HG02938 (cell line): ENCODE data around the gene VAT1L.

Source experiments
- ATAC-seq: cut with Tn5 transposase; IDR thresholded peaks from one replicate; pipeline ENCODE4 v1.9.1; 2021; ENCODE audit warnings: mild to moderate bottlenecking, moderate library complexity; ENCODE audit not compliant: unreplicated experiment

VAT1L gene

DNA sequence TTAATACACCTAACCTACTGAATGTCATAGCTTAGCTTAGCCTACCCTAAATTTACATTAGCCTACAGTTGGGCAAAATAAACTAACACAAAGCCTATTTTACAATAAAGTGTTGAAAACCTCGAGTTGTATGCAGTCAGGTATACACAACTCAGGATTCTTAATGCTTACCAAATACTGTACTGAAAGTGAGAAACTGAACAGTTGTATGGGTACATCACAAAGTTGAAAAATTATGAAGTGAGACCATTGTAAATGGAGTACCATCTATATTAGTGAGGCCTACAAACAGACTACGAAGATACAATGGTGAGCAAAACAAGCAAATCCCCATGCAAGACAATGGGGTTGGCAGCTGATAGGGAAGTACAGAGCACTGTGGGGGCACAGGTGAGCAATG, 79.7 kb downstream of the VAT1L start:
- peak; percentile 34 for ATAC-seq

GRCh38 chr16:77868478-77868877, 80.1 kb downstream of the VAT1L start:
- ATAC-seq = peak; percentile 83

GRCh38 chr16:77869997-77870813, 81.8 kb downstream of the VAT1L start:
- no peak for ATAC-seq

GRCh38 chr16:77871932-77872331, 83.6 kb downstream of the VAT1L start:
- ATAC-seq = no peak

DNA sequence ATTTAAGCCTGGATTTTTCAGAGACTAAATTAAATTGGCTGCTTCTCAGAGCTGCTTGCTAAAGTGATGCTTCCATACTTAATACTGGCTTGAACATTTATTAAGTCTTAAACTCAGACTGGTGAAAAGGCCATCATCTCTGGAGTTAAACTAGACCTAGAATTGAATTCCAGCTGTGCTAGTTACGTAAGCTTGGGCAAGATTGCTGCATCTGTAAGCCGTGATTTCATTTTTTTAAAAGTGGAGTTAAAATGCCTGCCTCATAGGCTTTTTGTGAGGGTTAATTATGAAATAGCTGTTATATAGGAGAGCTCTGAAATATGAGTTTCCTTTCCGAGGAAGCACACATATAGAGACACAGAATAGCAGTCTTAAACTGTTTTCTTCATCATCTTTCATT, 84.7 kb downstream of the VAT1L start:
- ATAC-seq = no peak

- ATAC-seq = no peak
Observed at GRCh38 chr16:77874347-77874746, 86.0 kb downstream of the VAT1L start.

GRCh38 chr16:77876776-77877175, 88.4 kb downstream of the VAT1L start:
- ATAC-seq = no peak

- no peak for ATAC-seq
Observed at GRCh38 chr16:77877712-77878347, 89.5 kb downstream of the VAT1L start.

- no peak for ATAC-seq
Observed at GRCh38 chr16:77881355-77882030, 93.1 kb downstream of the VAT1L start.

DNA sequence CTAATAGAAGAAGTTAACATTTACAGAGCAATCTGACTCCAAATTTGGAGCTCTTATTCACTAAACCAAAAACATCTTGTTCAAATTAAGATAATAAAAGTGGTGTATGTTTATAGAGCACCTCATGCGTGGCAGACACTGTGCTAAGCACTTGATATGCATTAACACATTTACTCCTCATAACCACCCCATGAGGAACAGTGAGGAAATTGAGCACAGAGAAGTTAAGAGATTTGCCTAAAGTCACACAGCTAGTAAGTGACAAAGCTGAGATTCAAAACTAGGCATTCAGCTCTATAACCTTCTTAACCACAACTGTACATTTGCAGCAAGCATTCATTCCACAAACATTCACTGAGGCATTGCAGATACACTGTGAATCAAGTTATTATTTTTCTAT, 94.0 kb downstream of the VAT1L start:
- ATAC-seq = no peak

- no peak for ATAC-seq
Observed at GRCh38 chr16:77885571-77886295, 97.4 kb downstream of the VAT1L start.

DNA sequence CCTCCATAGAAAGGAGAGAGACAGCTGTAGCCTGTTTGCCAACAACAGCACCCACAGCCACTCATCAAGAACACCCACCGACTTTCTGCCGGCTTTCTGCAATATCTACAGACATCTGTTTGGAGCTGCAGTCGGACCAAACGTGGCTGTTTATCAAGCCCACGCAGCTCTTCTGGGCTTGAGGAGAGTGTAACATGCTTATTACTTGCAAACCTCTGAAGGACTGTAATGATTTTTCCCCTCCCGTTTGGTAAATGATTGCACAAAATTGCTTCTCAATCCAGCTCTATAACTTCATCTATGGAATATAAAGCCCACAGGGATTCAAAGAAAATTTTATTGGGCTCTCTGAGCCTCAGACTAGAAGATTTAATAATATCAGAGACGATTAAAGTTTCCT, 100.5 kb downstream of the VAT1L start:
- no peak for ATAC-seq

- no peak for ATAC-seq
Observed at GRCh38 chr16:77890075-77890474, 101.7 kb downstream of the VAT1L start.

DNA sequence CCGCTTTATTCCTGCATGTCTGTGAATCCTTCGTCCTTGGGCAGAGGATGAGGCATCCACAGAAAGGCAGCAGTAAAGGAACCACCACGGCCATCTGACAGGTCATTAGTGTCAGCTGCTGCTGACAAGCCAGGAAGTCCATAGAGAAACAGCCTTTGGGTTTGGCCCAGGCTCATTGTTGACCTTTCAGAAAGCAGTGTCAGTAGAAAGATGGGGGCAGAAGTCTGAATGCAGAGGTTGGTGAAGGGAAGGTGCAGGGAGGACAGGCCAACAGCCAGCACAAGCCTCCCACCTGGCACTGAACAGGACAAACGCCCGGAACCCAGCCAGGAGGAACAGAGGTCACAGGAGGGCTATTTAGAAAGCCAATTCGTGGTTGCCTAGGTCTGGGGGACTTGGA, 105.8 kb downstream of the VAT1L start:
- no peak for ATAC-seq

GRCh38 chr16:77895962-77896361, 107.6 kb downstream of the VAT1L start:
- ATAC-seq = no peak

- ATAC-seq = no peak
Observed at GRCh38 chr16:77896415-77897128, 108.2 kb downstream of the VAT1L start.

DNA sequence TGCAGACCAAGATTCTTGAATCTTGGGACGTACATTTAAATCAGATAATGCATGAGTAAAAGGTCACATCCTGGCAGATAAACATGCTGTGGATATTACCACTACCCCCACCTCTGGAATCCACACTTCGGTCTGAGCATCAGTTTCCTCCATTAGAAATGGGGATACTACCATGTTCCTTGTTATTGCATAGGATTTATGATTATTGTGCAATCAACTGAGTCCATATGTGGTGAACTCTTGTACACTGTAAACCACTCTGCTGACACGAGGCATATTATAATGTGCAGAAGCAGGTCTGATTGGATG, 108.7 kb downstream of the VAT1L start:
- no peak for ATAC-seq

DNA sequence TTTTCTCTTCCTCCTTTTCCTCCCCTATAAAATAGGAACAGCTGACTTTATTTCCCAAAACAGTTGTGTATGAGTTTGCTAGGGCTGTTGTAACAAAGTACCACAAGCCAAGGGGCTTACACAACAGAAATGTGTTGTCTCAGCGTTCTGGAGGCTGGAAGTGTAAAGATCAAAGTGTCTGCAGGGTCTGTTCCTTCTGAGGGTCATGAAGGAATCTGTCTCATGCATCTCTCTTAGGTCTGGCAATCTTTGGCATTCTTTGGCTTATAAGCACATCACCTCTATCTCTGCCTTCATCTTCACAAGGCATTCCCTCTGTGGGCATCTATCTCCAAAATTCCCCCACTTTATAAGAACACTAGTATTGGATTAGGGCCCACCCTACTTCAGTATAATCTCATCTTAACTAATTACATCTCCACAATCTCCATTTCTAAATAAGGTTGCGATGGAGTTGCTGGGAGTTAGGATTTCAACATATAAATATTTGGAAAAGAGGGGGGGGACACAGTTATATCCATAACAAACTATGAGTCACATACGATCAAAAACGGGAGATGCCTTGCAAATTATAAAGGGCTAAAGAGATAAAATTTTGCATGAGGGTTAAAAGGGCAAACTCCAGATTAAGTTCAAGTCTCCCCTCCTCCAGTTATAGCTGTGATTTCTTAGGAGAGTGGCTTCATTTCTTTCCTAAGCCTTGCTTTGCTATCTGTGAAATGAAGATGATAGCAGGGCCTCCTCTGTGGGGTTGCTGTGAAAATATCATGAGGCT, 109.7 kb downstream of the VAT1L start:
- ATAC-seq = no peak

DNA sequence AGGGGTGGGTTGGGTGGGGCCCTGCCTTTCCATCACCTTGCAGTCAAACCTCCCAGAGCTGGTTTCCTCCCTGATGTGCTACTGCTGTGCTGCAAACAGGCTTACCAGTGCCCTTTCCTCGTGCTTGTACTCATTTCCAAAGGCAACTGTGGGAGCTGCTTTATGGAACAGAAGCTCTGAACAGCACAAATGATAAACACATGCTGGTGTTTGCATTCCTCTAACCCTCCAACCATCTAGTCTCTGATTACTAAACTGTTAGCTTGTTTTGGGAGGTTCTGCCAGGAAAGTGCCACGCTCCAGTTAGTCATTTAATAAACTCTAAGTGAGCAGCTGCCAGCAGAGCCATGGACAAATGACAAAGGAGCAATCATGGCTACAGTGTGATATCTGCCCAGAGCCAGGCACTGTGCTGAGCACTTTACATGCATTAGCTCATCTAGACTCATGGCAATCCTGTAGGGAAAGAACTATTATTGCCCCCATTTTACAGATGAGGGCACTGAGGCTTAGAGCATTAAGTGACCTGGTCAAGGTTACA, 110.4 kb downstream of the VAT1L start:
- ATAC-seq = no peak

DNA sequence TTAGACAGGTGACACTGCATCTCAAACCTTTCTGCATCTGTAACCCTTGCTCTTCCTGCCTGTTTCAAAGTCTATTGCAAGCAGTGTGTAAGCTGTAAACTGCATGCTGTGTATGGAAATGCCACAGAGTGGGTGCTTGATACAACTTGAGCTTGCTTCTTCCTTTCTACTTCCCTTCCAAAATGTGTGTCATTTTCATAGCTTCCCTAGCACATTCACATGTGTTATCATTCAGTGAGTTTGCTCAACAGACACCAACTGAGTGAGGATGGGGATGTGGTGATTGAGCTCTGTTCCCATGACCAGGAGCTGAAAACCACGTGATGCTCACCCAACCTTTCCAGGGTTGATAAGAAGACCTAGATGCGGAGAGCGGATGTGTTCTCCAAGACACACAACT, 111.1 kb downstream of the VAT1L start:
- no peak for ATAC-seq
